Natural killer cell (primary cell): ENCODE data around the gene TAF1. TPM values are rescaled to one million over a fixed set of nuclear protein-coding genes. Genes with fewer than 3 reads are reported as not detected.
"Not testable (repeated sequence)": the region's sequence is repeated elsewhere in the genome, so short reads cannot be mapped to it uniquely, and the experiment has no call there.

ENCODE experiments used
- ATAC-seq, 3 donors: fragments of 150-1000 bp in 2 of 3; fragments of 200-7000 bp in 1 of 3; cut with Tn5 transposase; 1 replicate in 1 of 3; 2 replicates in 2 of 3; pipeline ENCODE4 v1.10.0; 2021; ENCODE audit warnings: mild to moderate bottlenecking in 2 of 3, moderate library complexity in 2 of 3
- DNase-seq, 2 donors: peaks; one replicate each; pipeline versions ENCODE4 v3.0.0 to v3.0.0-alpha.2; 2013 to 2021; ENCODE audit warnings: mixed read lengths in 1 of 2
- H3K27ac ChIP-seq: one replicate; pipeline ENCODE4 v1.5.1; 2013; ENCODE audit warnings: mild to moderate bottlenecking, low read length
- H3K27me3 ChIP-seq: one replicate; pipeline ENCODE4 v1.6.1; 2013; ENCODE audit warnings: low read length; ENCODE audit not compliant: control insufficient read depth, insufficient read depth
- H3K36me3 ChIP-seq: one replicate; pipeline ENCODE4 v1.6.1; 2013; ENCODE audit warnings: low read length; ENCODE audit not compliant: control insufficient read depth, insufficient read depth
- H3K4me1 ChIP-seq: one replicate; pipeline ENCODE4 v1.6.1; 2013; ENCODE audit warnings: low read length; ENCODE audit not compliant: control insufficient read depth, insufficient read depth
- H3K4me3 ChIP-seq: one replicate; pipeline ENCODE4 v1.5.1; 2013; ENCODE audit warnings: low read length
- H3K9me3 ChIP-seq: one replicate; pipeline ENCODE4 v1.6.1; 2013; ENCODE audit warnings: low read length; ENCODE audit not compliant: control insufficient read depth, insufficient read depth
- H3K27ac Mint-ChIP-seq, 2 donors: one replicate each; pipeline ENCODE4 v1.8.0; 2022; ENCODE audit warnings: mild to moderate bottlenecking in 2 of 2, mixed read lengths in 2 of 2, moderate library complexity in 1 of 2
- H3K27me3 Mint-ChIP-seq, 2 donors: one replicate each; pipeline ENCODE4 v1.8.0; 2022; ENCODE audit warnings: low read depth in 2 of 2, mixed read lengths in 2 of 2
- H3K36me3 Mint-ChIP-seq: one replicate; pipeline ENCODE4 v1.8.0; 2022; ENCODE audit warnings: mixed read lengths
- H3K4me1 Mint-ChIP-seq, 2 donors: one replicate each; pipeline ENCODE4 v1.8.0; 2022; ENCODE audit warnings: mixed read lengths in 2 of 2
- H3K4me3 Mint-ChIP-seq: one replicate; pipeline ENCODE4 v1.8.0; 2022; ENCODE audit warnings: mild to moderate bottlenecking, moderate library complexity, mixed read lengths
- H3K9me3 Mint-ChIP-seq, 2 donors: one replicate each; pipeline ENCODE4 v1.8.0; 2022; ENCODE audit warnings: mixed read lengths in 2 of 2
- CTCF ChIP-seq: fragments of 200-600 bp; IDR thresholded peaks from one replicate; pipeline ENCODE4 v1.8.0; 2022; ENCODE audit warnings: antibody characterized with exemption
- WGBS: methylation state at CpG from one replicate; pipeline ENCODE4 v1.1.7; 2013; ENCODE audit warnings: missing lambda C conversion rate; ENCODE audit not compliant: insufficient coverage; 5-methylcytosine and 5-hydroxymethylcytosine counted together
- intact Hi-C: fragments of 100-400 bp; cut with micrococcal nuclease; formaldehyde crosslinking; loops from one replicate; pipeline ENCODE4 v1.14.2; 2022
- total RNA-seq, 4 donors: library from RNA; stranded (reverse); fragments of 120-200 nt in 1 of 4; gene quantifications; one replicate each; pipeline versions ENCODE4 v1.2.3 to v1.2.4, GENCODE V29; 2013 to 2022

The TAF1 gene
- total RNA-seq, 3 donors from 2014 or later (not counting 1 experiment from before 2014, with no cell fraction given): 89.5 to 94.5 (median 94.2) TPM

- Mint-ChIP-seq H3K27me3 (no peaks in the 10 kb centered on the region), H3K9me3 (no peaks in the 10 kb centered on the region), H3K27ac (peak overlapping the region in 1 of 2 donors; percentile 8), H3K4me3 (no peak overlapping the region), H3K36me3 (no peaks in the 10 kb centered on the region), H3K4me1 (no peaks in the 10 kb centered on the region)
- peaks cover 64% of the 10 kb centered on the region for H3K36me3 ChIP-seq
- no peaks in the 10 kb centered on the region for H3K27me3 ChIP-seq
- no peak overlapping the region for H3K4me3 ChIP-seq
- 98% methylated on average over 5 of the region's 5 CpGs for WGBS
- ATAC-seq (no peak), DNase-seq (no peak)
- no peaks in the 10 kb centered on the region for H3K9me3 ChIP-seq
- no peak for TF ChIP-seq CTCF
- intact Hi-C loops: no loop called here
- no peak overlapping the region for H3K27ac ChIP-seq
- H3K4me1 ChIP-seq: no peaks in the 10 kb centered on the region
These were observed 27.8 kb downstream of the TAF1 start for GRCh38 chrX:71393919-71394318.

- no peaks in the 10 kb centered on the region for H3K4me1 ChIP-seq
- no peak overlapping the region for H3K4me3 ChIP-seq
- no peaks in the 10 kb centered on the region for H3K9me3 ChIP-seq
- Mint-ChIP-seq H3K4me3 (no peak overlapping the region), H3K9me3 (no peaks in the 10 kb centered on the region), H3K4me1 (no peaks in the 10 kb centered on the region), H3K27ac (no peak overlapping the region), H3K36me3 (no peaks in the 10 kb centered on the region), H3K27me3 (no peaks in the 10 kb centered on the region)
- DNase-seq (no peak), ATAC-seq (no peak)
- peaks cover 56% of the 10 kb centered on the region for H3K36me3 ChIP-seq
- no peak for TF ChIP-seq CTCF
- no peaks in the 10 kb centered on the region for H3K27me3 ChIP-seq
- intact Hi-C loops: no loop called here
- H3K27ac ChIP-seq: no peak overlapping the region
- WGBS: 95% methylated on average over 5 of the region's 5 CpGs
These were observed 30.4 kb downstream of the TAF1 start for GRCh38 chrX:71396576-71396975.

GRCh38 chrX:71400710-71401109 is 34.6 kb downstream of the TAF1 start:
- H3K27me3 ChIP-seq: no peaks in the 10 kb centered on the region
- H3K4me3 ChIP-seq: no peak overlapping the region
- intact Hi-C loops: no loop called here
- no peaks in the 10 kb centered on the region for H3K9me3 Mint-ChIP-seq
- DNase-seq (no peak), ATAC-seq (no peak)
- H3K4me3 Mint-ChIP-seq: no peak overlapping the region
- H3K9me3 ChIP-seq: no peaks in the 10 kb centered on the region
- no peak for TF ChIP-seq CTCF
- no peak overlapping the region for H3K27ac ChIP-seq
- no peaks in the 10 kb centered on the region for H3K27me3 Mint-ChIP-seq
- no CpG with 5 or more reads among the region's 1 CpG for whole genome bisulfite sequencing
- H3K27ac Mint-ChIP-seq: peak overlapping the region in 1 of 2 donors; percentile 24
- H3K4me1 Mint-ChIP-seq: no peaks in the 10 kb centered on the region
- peaks cover 36% of the 10 kb centered on the region for H3K36me3 ChIP-seq
- no peaks in the 10 kb centered on the region for H3K36me3 Mint-ChIP-seq
- no peaks in the 10 kb centered on the region for H3K4me1 ChIP-seq

- peaks cover 26% of the 10 kb centered on the region for H3K36me3 ChIP-seq
- H3K9me3 ChIP-seq, ATAC-seq, H3K36me3 Mint-ChIP-seq, H3K4me1 Mint-ChIP-seq, H3K27ac ChIP-seq, H3K9me3 Mint-ChIP-seq, H3K4me3 ChIP-seq, H3K4me3 Mint-ChIP-seq, H3K27me3 ChIP-seq, H3K4me1 ChIP-seq, intact Hi-C loops, DNase-seq, H3K27me3 Mint-ChIP-seq, H3K27ac Mint-ChIP-seq: not testable (repeated sequence)
- no CpG with 5 or more reads among the region's 5 CpGs for WGBS
These were observed 50.1 kb downstream of the TAF1 start for GRCh38 chrX:71416260-71416659.
